DMS53 treated with DMSO at 0.1 percent for 48 hours (cell line): Measurements from ENCODE around the gene ZFPM1.

Source experiments
- DNase-seq: peaks from one replicate; lab custom pipeline; 2025; ENCODE audit not compliant: unreplicated experiment; lab: John Stamatoyannopoulos, UW

Gene ZFPM1

DNA sequence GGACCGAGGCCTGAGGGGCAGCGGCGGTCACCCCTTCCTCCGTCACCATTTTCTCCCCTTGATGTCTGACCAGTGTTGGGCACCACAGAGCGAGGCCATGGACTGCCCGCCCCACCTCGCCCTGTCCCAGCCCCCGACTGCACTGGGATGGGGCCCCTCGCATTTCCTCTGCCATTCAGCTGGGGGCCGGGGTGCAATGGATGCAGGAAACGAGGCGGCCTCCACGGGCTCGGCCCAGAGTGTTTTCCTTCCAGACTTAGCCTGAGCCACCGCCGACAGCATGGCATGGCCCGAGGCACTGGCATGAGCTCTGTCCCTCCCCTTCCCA, 72.5 kb downstream of the ZFPM1 start:
- DNase-seq = no peak

DNA sequence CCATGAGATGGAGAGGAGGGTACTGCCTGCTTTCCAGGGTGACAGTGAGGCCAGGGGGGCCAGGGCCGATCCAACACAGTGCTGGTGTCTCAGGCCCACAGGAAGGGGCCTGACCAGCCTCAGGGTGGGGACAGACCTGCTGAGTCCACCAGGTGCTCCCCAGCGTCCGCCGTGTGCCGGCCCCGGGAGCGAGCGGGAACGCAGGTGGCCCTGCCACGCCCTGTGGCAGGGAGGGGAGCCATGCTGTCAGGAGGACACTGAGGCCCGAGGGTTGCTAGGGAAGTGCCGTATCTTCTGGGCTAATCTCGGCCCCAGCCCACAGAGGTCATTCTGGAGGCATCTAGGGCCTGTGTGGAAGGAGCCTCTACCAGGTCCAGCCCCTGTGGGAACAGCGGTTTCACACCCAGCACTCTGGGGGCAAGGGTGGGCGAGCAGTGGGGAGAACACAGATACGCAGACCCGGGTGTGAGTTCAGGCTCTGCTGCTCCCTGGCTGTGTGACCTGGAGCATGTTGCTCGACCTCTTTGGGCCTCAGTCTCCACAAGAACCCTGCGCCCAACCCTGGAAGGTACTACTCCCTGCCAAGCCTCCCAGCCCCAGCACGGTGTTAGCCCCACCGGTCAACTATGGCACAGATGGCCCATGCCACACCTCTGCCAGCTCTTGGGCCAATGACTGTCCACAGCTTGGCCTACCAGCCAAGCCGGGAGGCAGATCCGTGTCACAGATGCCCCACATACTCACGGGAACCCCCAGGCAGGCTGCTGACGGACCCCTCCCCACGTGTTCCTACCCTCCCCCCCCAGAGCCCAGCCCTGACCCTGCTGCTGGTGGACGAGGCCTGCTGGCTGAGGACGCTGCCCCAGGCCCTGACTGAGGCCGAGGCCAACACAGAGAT, 73.2 kb downstream of the ZFPM1 start:
- DNase-seq = no peak

DNA sequence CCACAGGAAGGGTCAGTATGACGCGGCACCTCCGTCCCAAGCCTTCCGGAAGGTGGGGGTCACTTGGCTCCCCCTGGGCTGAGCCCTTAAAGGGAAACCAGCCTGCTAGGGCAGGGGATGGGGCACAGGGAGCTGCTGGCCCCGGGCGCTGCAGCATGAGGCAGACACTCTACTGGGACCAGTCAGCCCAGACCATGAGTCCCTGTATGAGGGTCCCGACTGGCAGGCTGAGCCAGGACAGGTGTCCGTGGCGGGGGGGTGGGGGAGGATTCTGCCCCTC, 73.8 kb downstream of the ZFPM1 start:
- DNase-seq = no peak

DNA sequence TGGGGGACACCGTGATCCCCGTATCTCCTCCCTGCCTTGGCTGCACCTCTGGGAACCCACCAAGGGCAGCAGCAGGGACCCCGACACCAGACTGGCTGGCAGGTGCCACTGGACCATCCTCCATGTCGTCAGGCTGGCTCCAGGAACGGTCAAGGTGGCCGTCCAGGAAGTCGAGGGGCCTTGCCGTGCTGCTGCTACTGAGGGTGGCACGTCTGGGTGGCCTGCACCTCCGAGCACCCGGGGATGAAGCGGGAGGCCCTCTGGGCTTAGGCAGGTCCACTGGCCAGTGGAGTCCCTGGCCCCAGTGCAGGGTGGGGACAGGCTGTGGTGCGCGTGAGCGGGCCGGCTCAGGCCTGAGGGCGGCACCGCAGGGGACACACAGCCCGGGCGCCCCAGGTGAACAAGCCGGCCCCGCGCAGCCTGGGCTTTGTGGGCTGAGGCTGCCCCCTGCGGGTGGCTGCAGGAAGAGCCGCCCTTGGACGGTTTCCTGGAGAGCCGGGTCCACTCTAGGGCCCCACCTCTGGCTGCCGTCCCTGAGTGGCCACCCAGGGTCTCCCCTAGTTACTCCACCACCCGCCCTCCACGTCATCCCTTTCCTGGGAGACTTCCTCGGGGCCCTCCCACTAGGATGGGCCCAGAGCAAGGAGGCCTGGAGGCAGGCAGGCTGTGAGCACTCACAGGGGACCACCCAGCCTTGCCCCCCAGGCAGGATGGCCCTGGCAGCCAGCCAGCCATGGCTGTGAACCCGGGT, 74.3 kb downstream of the ZFPM1 start:
- no peak for DNase-seq

DNA sequence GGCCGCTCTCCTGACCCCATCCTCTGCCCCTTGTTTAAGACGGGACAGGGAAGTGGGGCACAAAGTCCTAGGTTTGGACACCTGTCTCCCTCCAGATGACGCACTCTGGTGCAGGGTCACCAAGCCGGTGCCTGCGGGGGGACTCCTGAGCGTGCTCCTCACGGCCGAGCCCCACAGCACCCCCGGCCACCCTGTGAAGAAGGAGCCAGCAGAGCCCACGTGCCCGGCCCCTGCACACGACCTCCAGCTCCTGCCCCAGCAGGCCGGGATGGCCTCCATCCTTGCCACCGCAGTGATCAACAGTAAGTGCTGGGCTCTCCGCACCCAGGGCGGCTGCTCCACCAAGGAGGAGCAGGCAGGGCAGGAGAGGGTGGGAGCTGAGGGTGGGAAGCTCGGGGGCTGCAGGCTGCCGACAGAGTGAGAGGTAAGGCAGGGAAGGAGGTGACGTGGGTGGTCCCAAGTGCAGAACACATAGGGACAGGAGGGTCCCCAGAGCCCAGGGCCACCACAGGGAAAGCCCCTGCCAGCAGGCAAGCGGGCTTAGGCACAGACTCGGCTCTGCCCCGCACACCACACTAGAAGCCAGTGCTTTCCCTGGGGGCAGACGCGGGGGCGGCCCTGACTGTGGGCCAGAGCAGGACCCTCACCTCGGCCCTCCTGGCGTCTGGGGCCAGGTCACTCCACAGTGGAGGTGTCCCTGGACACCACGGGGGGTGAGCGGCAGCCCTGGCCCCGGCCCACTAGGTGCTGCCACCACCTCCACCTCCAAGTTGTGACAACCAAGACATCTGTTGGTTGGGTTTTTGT, 75.1 kb downstream of the ZFPM1 start:
- DNase-seq = no peak

DNA sequence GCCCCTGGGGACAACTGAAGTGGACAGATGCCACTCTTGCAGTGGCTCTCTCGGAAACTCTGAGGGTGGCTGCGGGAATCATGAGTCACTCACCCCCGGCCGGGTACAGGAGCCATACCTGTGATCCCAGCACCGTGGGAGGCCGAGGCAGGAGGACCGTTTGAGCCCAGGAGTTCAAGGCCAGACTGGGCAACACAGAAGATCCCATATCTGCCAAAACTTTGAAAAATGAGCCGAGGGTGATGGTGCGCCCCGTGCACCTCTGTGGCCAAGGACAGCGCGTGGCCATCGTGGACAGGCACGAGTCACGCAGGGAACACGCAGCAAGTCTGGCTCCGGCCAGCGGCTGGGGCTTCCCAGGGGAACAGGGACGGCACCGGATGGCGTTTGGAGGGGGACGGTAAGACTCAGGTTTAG, 75.8 kb downstream of the ZFPM1 start:
- DNase-seq = no peak

DNA sequence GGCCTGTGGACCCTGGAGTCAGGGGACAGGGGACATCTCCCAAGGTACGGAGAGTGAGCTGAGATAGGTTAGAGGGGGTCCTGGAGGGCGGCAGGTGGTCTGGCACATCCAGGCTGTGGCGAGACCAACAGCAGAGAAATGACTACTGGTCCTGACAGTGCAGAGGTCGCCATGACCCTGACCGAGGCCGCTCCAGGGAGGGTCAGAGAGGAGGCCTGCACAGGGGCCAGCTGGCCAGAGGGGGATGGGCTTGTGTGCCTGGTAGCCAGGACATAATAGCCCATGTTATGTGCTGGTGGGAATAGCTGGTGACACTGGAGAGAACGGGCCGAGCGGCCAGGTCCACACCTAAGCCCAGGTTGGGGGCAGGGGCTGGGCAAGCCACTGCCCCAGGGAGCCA, 76.5 kb downstream of the ZFPM1 start:
- DNase-seq = no peak

DNA sequence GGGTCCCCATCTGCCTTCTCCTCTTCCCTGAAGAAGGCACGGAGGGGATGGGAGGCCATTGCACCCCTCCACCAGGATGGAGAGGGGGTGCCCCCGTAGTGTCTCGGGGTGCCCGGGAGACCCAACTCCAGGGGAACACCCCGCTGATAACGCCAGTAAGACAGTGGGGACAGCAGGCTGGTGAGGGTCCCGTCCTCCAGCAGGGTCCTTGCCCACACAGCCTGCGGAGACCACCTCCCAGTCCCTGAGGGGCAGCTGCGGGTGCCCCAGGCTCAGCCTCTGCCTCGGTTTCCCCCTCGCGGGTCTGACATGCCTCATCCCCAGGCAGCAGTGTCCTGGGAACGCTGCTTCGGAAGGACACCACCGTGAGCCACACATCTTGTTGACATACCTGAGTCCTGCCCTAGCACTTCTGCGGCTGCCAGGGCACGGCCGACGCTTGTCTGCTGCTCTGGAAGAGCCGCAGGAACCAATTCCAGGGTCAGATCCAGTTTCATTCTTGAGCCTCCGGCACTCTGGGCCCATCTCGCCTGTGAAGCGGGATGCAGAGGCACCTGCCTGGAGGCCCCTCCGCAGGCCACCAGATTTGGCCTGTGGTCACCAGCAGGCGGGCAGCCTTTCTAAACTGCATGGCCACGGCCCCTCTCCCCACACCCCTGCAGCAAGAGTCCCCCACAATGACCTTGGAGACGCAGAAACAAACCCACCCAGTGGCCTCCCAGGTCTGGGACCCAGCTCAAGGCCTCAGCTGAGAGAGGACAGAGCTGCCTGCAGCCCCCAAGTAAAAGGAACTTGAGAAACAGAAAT, 77.2 kb downstream of the ZFPM1 start:
- DNase-seq = no peak

DNA sequence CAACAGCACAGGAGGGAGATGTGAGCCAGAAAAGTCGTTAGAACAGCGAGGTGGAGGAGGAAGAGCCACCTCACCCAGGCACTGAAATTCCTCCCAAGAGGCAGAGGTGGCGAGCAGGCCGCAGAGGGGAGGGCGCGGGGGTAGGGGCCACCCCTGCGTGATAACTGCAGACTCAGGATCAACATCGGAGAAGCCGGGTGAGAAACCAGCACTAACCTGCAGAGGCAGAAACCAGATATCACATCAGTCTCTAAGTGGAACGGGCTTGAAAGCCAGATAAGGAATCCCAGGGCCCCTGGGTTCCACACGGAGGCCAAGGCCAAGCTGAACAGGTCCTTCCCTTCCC, 77.8 kb downstream of the ZFPM1 start:
- DNase-seq = no peak

DNA sequence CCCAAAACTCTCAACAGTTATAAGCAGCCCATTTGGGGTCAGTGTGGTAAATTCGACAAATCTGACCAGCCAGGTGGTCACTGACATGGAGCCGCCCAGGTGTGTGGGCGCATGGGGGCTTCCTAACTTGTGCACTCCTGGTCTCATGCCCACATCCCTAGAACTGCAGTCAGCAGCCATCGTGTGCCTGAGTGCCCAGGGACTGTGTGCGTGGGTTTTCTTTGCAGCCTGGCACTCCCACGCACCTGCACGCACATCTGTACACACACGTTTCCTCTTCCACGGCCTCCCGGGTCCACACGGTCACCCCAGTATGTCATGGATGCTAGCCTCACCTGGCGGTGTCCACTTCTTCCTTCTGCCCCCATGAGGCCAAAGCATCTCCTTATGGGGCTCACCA, 78.3 kb downstream of the ZFPM1 start:
- no peak for DNase-seq

DNA sequence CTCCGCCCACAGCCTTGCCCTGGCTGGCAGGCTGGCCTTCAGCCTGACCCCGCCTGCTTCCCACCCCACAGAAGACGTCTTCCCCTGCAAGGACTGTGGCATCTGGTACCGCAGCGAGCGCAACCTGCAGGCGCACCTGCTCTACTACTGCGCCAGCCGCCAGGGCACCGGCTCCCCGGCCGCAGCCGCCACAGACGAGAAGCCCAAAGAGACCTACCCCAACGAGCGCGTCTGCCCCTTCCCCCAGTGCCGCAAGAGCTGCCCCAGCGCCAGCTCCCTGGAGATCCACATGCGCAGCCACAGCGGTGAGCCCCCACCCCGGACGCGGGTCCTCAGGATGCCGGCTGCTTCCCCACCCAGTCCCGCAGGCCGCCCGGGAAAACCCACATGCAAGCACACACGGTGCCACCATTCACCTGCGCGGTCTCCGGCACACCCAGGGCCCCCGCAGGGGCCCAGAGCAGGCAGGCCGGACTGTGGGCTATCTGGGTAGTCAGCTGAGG, 78.9 kb downstream of the ZFPM1 start:
- no peak for DNase-seq

DNA sequence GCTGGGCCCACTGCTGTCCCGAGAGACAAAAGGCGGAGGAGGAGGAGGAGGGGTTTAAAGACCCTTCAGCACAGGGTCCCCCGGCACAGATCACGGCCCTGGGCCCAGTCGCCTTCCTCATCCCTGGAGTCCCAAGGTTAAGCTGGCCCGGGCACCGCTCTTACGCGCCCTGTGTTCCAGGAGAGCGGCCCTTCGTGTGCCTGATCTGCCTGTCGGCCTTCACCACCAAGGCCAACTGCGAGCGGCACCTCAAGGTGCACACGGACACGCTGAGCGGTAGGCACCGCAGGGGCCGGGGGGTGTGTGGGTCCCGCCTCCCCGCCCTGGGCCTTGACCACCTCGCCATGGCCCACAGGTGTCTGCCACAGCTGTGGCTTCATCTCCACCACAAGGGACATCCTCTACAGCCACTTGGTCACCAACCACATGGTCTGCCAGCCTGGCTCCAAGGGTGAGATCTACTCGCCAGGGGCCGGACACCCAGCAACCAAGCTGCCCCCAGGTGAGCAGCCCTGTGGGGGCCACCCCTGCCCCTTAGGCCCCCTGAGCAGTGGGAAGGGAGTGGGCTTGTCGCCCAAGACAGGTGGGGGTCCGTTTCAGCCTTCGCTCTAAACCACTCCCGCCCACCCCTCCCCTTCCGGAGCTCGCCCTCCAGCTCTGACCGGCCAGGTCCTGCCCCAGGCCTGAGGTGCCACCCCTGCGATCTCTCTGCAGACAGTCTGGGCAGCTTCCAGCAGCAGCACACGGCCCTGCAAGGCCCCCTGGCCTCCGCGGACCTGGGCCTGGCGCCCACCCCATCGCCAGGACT, 79.6 kb downstream of the ZFPM1 start:
- DNase-seq = no peak

DNA sequence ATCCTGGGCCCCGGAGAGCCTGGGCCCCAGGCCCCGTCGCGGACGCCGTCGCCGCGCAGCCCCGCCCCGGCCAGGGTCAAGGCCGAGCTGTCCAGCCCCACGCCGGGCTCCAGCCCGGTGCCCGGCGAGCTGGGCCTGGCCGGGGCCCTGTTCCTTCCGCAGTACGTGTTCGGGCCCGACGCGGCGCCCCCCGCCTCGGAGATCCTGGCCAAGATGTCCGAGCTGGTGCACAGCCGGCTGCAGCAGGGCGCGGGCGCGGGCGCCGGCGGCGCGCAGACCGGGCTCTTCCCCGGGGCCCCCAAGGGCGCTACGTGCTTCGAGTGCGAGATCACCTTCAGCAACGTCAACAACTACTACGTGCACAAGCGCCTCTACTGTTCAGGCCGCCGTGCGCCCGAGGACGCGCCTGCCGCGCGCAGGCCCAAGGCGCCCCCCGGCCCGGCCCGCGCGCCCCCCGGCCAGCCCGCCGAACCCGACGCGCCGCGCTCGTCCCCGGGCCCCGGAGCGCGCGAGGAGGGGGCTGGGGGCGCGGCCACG, 80.4 kb downstream of the ZFPM1 start:
- DNase-seq = no peak

DNA sequence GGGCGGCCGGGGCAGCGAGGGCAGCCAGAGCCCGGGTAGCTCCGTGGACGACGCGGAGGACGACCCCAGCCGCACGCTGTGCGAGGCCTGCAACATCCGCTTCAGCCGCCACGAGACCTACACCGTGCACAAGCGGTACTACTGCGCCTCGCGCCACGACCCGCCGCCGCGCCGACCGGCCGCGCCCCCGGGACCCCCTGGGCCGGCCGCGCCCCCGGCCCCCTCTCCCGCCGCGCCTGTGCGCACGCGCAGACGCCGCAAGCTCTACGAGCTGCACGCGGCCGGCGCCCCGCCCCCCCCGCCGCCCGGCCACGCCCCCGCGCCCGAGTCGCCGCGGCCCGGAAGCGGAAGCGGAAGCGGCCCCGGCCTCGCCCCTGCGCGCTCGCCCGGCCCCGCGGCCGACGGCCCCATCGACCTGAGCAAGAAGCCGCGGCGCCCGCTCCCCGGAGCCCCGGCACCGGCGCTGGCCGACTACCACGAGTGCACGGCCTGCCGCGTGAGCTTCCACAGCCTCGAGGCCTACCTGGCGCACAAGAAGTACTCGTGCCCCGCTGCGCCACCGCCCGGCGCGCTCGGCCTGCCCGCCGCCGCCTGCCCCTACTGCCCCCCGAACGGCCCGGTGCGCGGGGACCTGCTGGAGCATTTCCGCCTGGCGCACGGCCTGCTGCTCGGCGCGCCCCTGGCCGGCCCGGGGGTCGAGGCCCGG, 81.0 kb downstream of the ZFPM1 start:
- peak; percentile 7 for DNase-seq

DNA sequence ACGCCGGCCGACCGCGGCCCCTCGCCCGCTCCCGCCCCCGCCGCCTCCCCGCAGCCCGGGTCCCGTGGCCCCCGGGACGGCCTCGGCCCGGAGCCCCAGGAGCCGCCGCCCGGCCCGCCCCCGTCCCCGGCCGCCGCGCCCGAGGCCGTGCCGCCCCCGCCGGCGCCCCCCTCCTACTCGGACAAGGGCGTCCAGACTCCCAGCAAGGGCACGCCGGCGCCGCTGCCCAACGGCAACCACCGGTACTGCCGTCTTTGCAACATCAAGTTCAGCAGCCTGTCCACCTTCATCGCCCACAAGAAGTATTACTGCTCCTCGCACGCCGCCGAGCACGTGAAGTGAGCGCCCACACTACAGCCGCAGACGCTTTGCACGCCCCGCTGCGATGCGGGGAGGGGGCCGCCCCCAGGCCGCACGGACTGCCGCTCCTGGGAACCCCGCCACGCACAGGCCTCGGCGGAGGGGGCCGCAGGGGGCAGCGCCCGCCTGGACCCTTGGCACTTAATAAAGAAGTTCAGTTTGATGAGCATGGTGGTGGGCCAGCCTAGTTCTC, 81.6 kb downstream of the ZFPM1 start:
- no peak for DNase-seq

DNA sequence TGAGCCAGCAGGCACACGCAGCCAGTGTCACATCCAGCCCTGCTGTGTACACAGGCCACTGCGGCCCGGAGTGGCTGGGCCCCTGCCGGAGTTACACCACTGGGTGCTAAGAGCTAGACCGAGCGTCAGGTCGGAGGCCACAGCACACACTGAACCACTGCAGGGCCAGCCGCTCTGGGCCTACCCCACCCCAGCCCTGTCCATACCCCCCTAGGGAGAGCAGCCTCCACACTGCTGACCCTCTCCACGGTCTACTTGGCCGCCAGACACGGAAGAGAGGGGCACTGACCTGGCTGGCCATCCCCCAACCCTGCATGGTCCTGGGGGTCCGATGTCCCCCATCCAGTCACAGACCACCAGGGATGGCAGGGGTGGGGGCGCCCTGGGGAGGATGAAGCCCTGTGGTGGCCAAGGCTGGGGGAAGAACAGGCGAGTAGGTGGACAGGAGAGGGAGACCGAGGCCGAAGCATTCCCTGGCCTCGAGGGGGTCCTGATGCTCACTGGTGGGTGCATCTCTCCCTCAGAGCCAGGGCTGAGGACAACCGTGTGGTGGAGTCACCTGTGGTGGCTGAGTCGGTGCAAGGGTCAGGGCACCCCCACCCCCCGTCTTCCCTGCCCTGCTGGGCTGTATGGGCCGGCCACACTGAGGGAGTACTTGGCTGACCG, 82.2 kb downstream of the ZFPM1 start:
- DNase-seq = no peak

DNA sequence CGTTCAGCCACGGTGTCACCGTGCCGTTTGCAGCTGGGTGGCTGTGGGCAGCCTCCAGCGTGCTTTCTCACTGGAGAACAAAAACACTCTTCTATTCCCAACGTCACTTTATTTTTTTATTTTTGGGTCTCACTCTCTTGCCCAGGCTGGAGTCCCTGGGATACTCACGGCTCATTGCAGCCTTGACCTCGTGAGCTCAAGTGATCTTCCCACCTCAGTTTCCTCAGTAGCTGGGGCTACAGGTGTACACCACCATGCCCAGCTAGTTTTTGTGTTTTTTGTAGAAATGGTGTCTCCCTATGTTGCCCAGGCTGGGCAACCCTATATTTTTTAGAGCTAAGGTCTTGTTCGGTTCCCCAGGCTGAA, 82.8 kb downstream of the ZFPM1 start:
- DNase-seq = no peak

DNA sequence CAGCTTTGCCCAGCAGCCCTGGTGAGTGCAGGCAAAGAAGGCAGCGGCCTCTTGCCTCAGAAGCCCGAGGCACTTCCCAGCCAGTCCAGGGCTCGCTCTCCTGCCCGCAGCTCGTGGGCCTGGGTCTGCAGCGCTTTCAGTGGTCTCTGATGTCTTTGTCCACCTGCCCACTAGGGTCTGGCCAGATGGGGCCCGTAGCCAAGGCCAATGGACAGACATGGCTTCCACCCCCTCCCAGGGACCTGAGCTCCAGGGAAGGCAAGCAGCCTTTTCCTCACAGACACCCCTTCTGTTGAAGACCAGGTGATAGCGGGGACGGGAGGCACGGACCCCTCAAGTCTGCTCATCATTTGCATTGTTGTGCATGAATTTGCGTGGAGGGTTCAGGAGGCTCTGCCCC, 83.4 kb downstream of the ZFPM1 start:
- no peak for DNase-seq
